Keratinocyte (primary cell): ENCODE data around the gene ADAMTS2. TPM values are rescaled to one million over a fixed set of nuclear protein-coding genes. Genes with fewer than 3 reads are reported as not detected.

ENCODE experiments used
- DNase-seq: peaks from one replicate; pipeline ENCODE4 v3.0.0-alpha.2; 2011; ENCODE audit warnings: low read depth, missing footprints, low spot score
- FAIRE-seq: peaks from 2 replicates; lab custom pipeline; 2011; peaks lifted over from hg19 to GRCh38; lab: Jason Lieb, UNC
- H2AFZ ChIP-seq: 2 replicates; pipeline ENCODE4 v1.6.0; 2012; ENCODE audit warnings: low read length, control low read depth, inconsistent platforms; ENCODE audit not compliant: control insufficient read depth
- H3K27ac ChIP-seq: 2 replicates; pipeline ENCODE4 v1.5.1; 2011; ENCODE audit warnings: low read length; ENCODE audit not compliant: control insufficient read depth, insufficient read depth
- H3K27me3 ChIP-seq: 3 replicates; pipeline ENCODE4 v1.6.0; 2011; ENCODE audit warnings: low read length; ENCODE audit not compliant: control insufficient read depth, insufficient read depth; ENCODE audit errors: extremely low read depth
- H3K36me3 ChIP-seq, 2 experiments: 2 replicates in 1 of 2; 3 replicates in 1 of 2; pipeline ENCODE4 v1.5.1; 2011; ENCODE audit warnings: low read length in 2 of 2, mild to moderate bottlenecking in 1 of 2; ENCODE audit not compliant: control insufficient read depth in 2 of 2, insufficient read depth in 2 of 2; ENCODE audit errors: extremely low read depth in 1 of 2
- H3K4me1 ChIP-seq: 3 replicates; pipeline ENCODE4 v1.5.1; 2011; ENCODE audit warnings: low read length; ENCODE audit not compliant: control insufficient read depth, insufficient read depth; ENCODE audit errors: extremely low read depth
- H3K4me2 ChIP-seq: 3 replicates; pipeline ENCODE4 v1.6.0; 2011; ENCODE audit warnings: low read depth, low read length; ENCODE audit not compliant: control insufficient read depth, insufficient read depth; ENCODE audit errors: extremely low read depth
- H3K4me3 ChIP-seq, 3 experiments: fragments of 200-600 bp in 1 of 3; sonication (generic) in 1 of 3; 2 replicates in 2 of 3; 3 replicates in 1 of 3; pipeline ENCODE4 v1.5.1; 2011 to 2016; ENCODE audit warnings: low read length in 3 of 3, mild to moderate bottlenecking in 3 of 3, control low read depth in 2 of 3, inconsistent platforms in 1 of 3, low read depth in 1 of 3, mixed read lengths in 1 of 3, mixed run types in 1 of 3, moderate library complexity in 1 of 3; ENCODE audit not compliant: control insufficient read depth in 2 of 3, insufficient read depth in 2 of 3; ENCODE audit errors: extremely low read depth in 1 of 3
- H3K79me2 ChIP-seq: 2 replicates; pipeline ENCODE4 v1.6.0; 2012; ENCODE audit warnings: low read length; ENCODE audit not compliant: control insufficient read depth, insufficient read depth
- H3K9ac ChIP-seq: 3 replicates; pipeline ENCODE4 v1.6.0; 2011; ENCODE audit warnings: low read length; ENCODE audit not compliant: control insufficient read depth, insufficient read depth; ENCODE audit errors: extremely low read depth
- H3K9me1 ChIP-seq: 3 replicates; pipeline ENCODE4 v1.6.0; 2011; ENCODE audit warnings: low read length; ENCODE audit not compliant: control insufficient read depth, insufficient read depth; ENCODE audit errors: extremely low read depth
- H3K9me3 ChIP-seq: 2 replicates; pipeline ENCODE4 v1.5.1; 2012; ENCODE audit warnings: low read depth, low read length; ENCODE audit not compliant: control insufficient read depth
- H4K20me1 ChIP-seq: 3 replicates; pipeline ENCODE4 v1.6.0; 2011; ENCODE audit warnings: low read length; ENCODE audit not compliant: control insufficient read depth, insufficient read depth; ENCODE audit errors: extremely low read depth
- CTCF ChIP-seq, 3 experiments: IDR thresholded peaks in 1 of 3; conservative IDR thresholded peaks in 1 of 3; optimal IDR thresholded peaks in 1 of 3; 2 replicates in 2 of 3; 3 replicates in 1 of 3; pipeline versions ENCODE3 to v1.5.1; 2011; ENCODE audit warnings: low read length in 3 of 3, mild to moderate bottlenecking in 3 of 3, moderate library complexity in 2 of 3, control low read depth in 1 of 3, inconsistent platforms in 1 of 3; ENCODE audit not compliant: insufficient read depth in 2 of 3; ENCODE audit errors: extremely low read depth in 1 of 3
- EZH2 ChIP-seq: IDR thresholded peaks from one replicate; pipeline ENCODE4 v1.6.1; 2012; ENCODE audit warnings: inconsistent platforms, mild to moderate bottlenecking, low read length, moderate library complexity
- dilution Hi-C: fragments of 300-500 bp; cut with MboI; formaldehyde crosslinking; loops from one replicate; pipeline ENCODE4 v1.7.0; 2020; ENCODE audit warnings: low sequenced_read_pairs; ENCODE audit not compliant: extremely low pct_ligation_motif_present
- polyA plus RNA-seq, 5 experiments: library from polyadenylated mRNA; depleted of rRNA in 3 of 5; stranded (reverse) in 3 of 5; stranded (forward) in 1 of 5; unstranded in 1 of 5; fragments of >200 nt; gene quantifications; 1 replicate in 1 of 5; 2 replicates in 3 of 5; 3 replicates in 1 of 5; pipeline versions ENCODE4 v1.2.1 to v1.2.3, GENCODE V29; 2011 to 2012; ENCODE audit warnings: missing spikeins in 2 of 5, low read depth in 1 of 5, low replicate concordance in 1 of 5

Gene ADAMTS2
- polyA plus RNA-seq, 1 donor (not counting 4 experiments of a cell fraction or from before 2014, with no cell fraction given), result not detected

GRCh38 chr5:179294891-179295777 lies 50.1 kb downstream of the ADAMTS2 start:
- Histone ChIP-seq H2AFZ (no peak overlapping the region), H3K27ac (no peak overlapping the region), H3K27me3 (no peaks in the 10 kb centered on the region), H4K20me1 (no peaks in the 10 kb centered on the region), H3K4me1 (no peaks in the 10 kb centered on the region), H3K9me1 (no peaks in the 10 kb centered on the region), H3K79me2 (no peaks in the 10 kb centered on the region), H3K36me3 (no peaks in the 10 kb centered on the region), H3K9me3 (peaks cover 10% of the 10 kb centered on the region), H3K4me3 (no peak overlapping the region), H3K4me2 (no peak overlapping the region), H3K9ac (no peak overlapping the region)
- dilution Hi-C loops, result no loop called here
- TF ChIP-seq CTCF (optimal IDR thresholded peaks at IDR 0.05 in 1 of 3, IDR thresholded peaks at IDR 0.05 in 1 of 3, conservative IDR thresholded peaks at IDR 0.05 in 1 of 3; ENCODE audit: extremely low read depth in 1 of 3, insufficient read depth in 2 of 3, low read length in 3 of 3), result no peak
- TF ChIP-seq EZH2, result no peak
- FAIRE-seq, result no peak
- no peak for DNase-seq

GRCh38 chr5:179294131-179294780 lies 51.0 kb downstream of the ADAMTS2 start:
- H3K4me2 ChIP-seq, result no peak overlapping the region
- peaks cover 12% of the 10 kb centered on the region for H3K9me3 ChIP-seq
- H3K9ac ChIP-seq, result no peak overlapping the region
- FAIRE-seq (no peak), DNase-seq (no peak)
- H2AFZ ChIP-seq, result no peak overlapping the region
- H3K36me3 ChIP-seq, result no peaks in the 10 kb centered on the region
- H4K20me1 ChIP-seq, result no peaks in the 10 kb centered on the region
- H3K4me1 ChIP-seq, result no peaks in the 10 kb centered on the region
- H3K4me3 ChIP-seq, result no peak overlapping the region
- H3K27ac ChIP-seq, result no peak overlapping the region
- no peaks in the 10 kb centered on the region for H3K27me3 ChIP-seq
- dilution Hi-C loops, result no loop called here
- no peaks in the 10 kb centered on the region for H3K9me1 ChIP-seq
- no peak for TF ChIP-seq CTCF (optimal IDR thresholded peaks at IDR 0.05 in 1 of 3, IDR thresholded peaks at IDR 0.05 in 1 of 3, conservative IDR thresholded peaks at IDR 0.05 in 1 of 3; ENCODE audit: extremely low read depth in 1 of 3, insufficient read depth in 2 of 3, low read length in 3 of 3)
- TF ChIP-seq EZH2, result no peak
- no peaks in the 10 kb centered on the region for H3K79me2 ChIP-seq
